ENCODE measurements around the gene CLASRP.
A peak's percentile ranks its signal among the peaks of the same experiment; 100 is the strongest.

CLASRP gene

GRCh38 chr19:45070861-45071544 lies 32.2 kb downstream of the CLASRP start:
- Histone ChIP-seq H3K4me1 (ENCODE audit: control insufficient read depth, low read length) (peaks cover 49% of the 10 kb centered on the region), H3K36me3 (ENCODE audit: control insufficient read depth, low read length) (peaks cover 84% of the 10 kb centered on the region), H3K27me3 (ENCODE audit: control insufficient read depth, low read length) (no peaks in the 10 kb centered on the region), H3K27ac (ENCODE audit: low read depth, low read length) (peak overlapping the region; percentile 5; the same call in 1 of the 2 replicates), H3K9me3 (ENCODE audit: control insufficient read depth, insufficient read depth, low read length) (no peaks in the 10 kb centered on the region), H4K20me1 (ENCODE audit: control insufficient read depth, insufficient read depth, low read depth, low read length) (peaks cover 14% of the 10 kb centered on the region), H3K79me2 (ENCODE audit: control insufficient read depth, low read length) (peaks cover 59% of the 10 kb centered on the region), H3K4me2 (ENCODE audit: low read length) (0 out of 2 replicates have a peak overlapping the region, but pooled peaks have one; percentile 8), H3F3A (ENCODE audit: control insufficient read depth, insufficient read depth) (peaks cover 22% of the 10 kb centered on the region), H3K4me3 (ENCODE audit: low read length) (no peak overlapping the region), H3K9me2 (replicated peaks; ENCODE audit: control insufficient read depth, low read length) (no peaks in the 10 kb centered on the region)
- no peak for TF ChIP-seq EZH2phosphoT487 (IDR thresholded peaks at IDR 0.05; ENCODE audit: borderline replicate concordance, low read length)
- TF ChIP-seq, protein P1, sequence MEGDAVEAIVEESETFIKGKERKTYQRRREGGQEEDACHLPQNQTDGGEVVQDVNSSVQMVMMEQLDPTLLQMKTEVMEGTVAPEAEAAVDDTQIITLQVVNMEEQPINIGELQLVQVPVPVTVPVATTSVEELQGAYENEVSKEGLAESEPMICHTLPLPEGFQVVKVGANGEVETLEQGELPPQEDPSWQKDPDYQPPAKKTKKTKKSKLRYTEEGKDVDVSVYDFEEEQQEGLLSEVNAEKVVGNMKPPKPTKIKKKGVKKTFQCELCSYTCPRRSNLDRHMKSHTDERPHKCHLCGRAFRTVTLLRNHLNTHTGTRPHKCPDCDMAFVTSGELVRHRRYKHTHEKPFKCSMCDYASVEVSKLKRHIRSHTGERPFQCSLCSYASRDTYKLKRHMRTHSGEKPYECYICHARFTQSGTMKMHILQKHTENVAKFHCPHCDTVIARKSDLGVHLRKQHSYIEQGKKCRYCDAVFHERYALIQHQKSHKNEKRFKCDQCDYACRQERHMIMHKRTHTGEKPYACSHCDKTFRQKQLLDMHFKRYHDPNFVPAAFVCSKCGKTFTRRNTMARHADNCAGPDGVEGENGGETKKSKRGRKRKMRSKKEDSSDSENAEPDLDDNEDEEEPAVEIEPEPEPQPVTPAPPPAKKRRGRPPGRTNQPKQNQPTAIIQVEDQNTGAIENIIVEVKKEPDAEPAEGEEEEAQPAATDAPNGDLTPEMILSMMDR (IDR thresholded peaks at IDR 0.05; ENCODE audit: low read depth, low read length, poor library complexity, severe bottlenecking): no peak

DNA sequence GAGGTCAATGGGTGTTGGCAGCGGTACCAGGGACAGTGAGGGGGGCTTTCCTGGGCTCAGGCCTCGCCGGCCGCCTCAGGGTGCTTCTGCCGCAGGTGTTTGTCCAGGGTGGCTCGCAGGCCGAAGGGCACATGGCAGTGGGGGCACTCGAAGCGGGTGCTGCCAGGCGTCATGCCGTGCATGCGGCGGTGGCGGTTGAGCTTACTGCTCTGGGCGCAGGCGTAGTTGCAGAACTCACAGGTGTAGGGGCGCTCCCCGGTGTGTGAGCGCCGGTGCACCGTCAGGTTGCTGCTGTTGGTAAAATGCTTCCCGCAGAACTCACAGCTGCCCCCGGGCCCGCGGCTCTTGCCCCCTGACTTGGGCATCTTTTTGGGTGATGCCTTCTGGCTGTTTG lies 32.7 kb downstream of the CLASRP start:
- Histone ChIP-seq H3K9me2 (replicated peaks; ENCODE audit: control insufficient read depth, low read length) (no peaks in the 10 kb centered on the region), H3K4me2 (ENCODE audit: low read length) (0 out of 2 replicates have a peak overlapping the region, but pooled peaks have one; percentile 8), H3K79me2 (ENCODE audit: control insufficient read depth, low read length) (peaks cover 64% of the 10 kb centered on the region), H4K20me1 (ENCODE audit: control insufficient read depth, insufficient read depth, low read depth, low read length) (peaks cover 14% of the 10 kb centered on the region), H3K9me3 (ENCODE audit: control insufficient read depth, insufficient read depth, low read length) (no peaks in the 10 kb centered on the region), H3K4me1 (ENCODE audit: control insufficient read depth, low read length) (peaks cover 50% of the 10 kb centered on the region), H3K27me3 (ENCODE audit: control insufficient read depth, low read length) (no peaks in the 10 kb centered on the region), H3K36me3 (ENCODE audit: control insufficient read depth, low read length) (peaks cover 85% of the 10 kb centered on the region), H3K27ac (ENCODE audit: low read depth, low read length) (no peak overlapping the region), H3K4me3 (ENCODE audit: low read length) (no peak overlapping the region), H3F3A (ENCODE audit: control insufficient read depth, insufficient read depth) (peaks cover 22% of the 10 kb centered on the region)
- TF ChIP-seq, protein P1 (IDR thresholded peaks at IDR 0.05; ENCODE audit: low read depth, low read length, poor library complexity, severe bottlenecking): no peak
- no peak for TF ChIP-seq EZH2phosphoT487 (IDR thresholded peaks at IDR 0.05; ENCODE audit: borderline replicate concordance, low read length)

DNA sequence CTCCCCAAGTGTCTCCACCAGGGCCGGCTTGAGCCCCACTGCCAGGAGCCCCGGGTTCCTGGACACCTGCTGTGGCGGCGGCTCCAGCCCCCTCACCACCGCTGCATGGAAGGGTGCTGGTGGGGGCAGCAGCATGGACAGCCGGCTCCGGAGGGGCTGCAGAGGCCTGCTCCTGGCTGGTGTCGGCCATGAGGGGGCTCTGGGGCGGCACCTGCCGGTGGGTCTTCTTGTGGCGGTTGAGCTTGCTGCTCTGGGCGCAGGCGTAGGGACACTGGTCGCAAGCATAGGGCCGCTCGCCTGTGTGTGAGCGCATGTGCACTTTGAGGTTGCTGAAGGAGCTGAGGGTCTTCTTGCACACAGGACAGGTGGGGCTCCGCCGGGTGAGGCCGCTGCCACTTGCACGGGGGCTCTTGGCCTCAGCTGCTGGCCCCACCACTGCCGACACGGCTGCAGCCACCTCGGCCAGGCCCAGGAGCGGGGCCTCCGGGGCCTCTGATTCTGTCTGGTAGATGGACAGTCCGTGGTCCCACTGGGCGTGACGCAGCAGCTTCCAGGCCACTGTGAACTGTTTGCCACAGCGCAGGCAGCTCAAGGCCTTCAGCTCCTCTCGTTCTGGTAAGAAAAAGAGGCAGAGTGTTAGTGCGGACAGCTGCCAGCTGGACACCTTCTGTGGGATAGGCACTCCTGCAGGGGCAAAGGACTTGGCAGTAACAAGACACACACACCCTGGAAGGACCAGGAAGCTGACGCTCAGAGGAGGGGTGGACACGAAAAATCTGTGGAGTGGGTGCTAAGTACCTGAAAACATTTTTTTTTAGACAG lies 33.3 kb downstream of the CLASRP start:
- H3F3A ChIP-seq (ENCODE audit: control insufficient read depth, insufficient read depth): peaks cover 27% of the 10 kb centered on the region
- no peaks in the 10 kb centered on the region for H3K9me3 ChIP-seq (ENCODE audit: control insufficient read depth, insufficient read depth, low read length)
- H3K27ac ChIP-seq (ENCODE audit: low read depth, low read length): no peak overlapping the region; the same call in 1 of the 2 replicates
- H4K20me1 ChIP-seq (ENCODE audit: control insufficient read depth, insufficient read depth, low read depth, low read length): peaks cover 14% of the 10 kb centered on the region
- peaks cover 81% of the 10 kb centered on the region for H3K36me3 ChIP-seq (ENCODE audit: control insufficient read depth, low read length)
- no peaks in the 10 kb centered on the region for H3K27me3 ChIP-seq (ENCODE audit: control insufficient read depth, low read length)
- peaks cover 67% of the 10 kb centered on the region for H3K79me2 ChIP-seq (ENCODE audit: control insufficient read depth, low read length)
- H3K4me1 ChIP-seq (ENCODE audit: control insufficient read depth, low read length): peaks cover 56% of the 10 kb centered on the region
- TF ChIP-seq, protein P1 (IDR thresholded peaks at IDR 0.05; ENCODE audit: low read depth, low read length, poor library complexity, severe bottlenecking): no peak
- no peak for TF ChIP-seq EZH2phosphoT487 (IDR thresholded peaks at IDR 0.05; ENCODE audit: borderline replicate concordance, low read length)
- H3K4me2 ChIP-seq (ENCODE audit: low read length): no peak overlapping the region
- H3K9me2 ChIP-seq (replicated peaks; ENCODE audit: control insufficient read depth, low read length): no peaks in the 10 kb centered on the region
- no peak overlapping the region for H3K4me3 ChIP-seq (ENCODE audit: low read length)
